GM21381 (cell line): ENCODE measurements around the gene RAB5B.
A peak's percentile ranks its signal among the peaks of the same experiment; 100 is the strongest.
"Not testable (repeated sequence)": the region's sequence is repeated elsewhere in the genome, so short reads cannot be mapped to it uniquely, and the experiment has no call there.

Experiments
- ATAC-seq: cut with Tn5 transposase; IDR thresholded peaks from one replicate; pipeline ENCODE4 v1.9.1; 2021; ENCODE audit warnings: mild to moderate bottlenecking, moderate library complexity; ENCODE audit not compliant: unreplicated experiment

The RAB5B gene

DNA sequence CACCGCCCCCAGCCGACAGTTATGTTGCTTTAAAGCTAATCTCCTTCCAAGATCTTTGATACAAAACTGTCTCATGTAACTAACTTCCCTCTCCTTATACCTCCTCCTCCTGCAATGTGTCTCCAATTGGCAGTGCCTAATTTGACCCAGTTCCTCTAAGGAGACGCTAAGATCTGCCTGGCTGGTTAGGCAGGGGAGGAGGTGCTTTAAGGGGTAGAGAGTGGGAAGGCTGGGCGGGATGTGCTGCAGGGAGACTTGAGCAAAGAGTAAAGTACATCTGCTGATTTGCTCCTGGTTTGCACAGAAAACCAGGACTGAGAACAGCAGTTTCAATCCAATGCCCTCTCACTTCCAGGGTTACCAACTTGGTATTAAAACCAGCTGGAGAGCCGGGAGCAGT lies 39.6 kb downstream of the RAB5B start:
- no peak for ATAC-seq

DNA sequence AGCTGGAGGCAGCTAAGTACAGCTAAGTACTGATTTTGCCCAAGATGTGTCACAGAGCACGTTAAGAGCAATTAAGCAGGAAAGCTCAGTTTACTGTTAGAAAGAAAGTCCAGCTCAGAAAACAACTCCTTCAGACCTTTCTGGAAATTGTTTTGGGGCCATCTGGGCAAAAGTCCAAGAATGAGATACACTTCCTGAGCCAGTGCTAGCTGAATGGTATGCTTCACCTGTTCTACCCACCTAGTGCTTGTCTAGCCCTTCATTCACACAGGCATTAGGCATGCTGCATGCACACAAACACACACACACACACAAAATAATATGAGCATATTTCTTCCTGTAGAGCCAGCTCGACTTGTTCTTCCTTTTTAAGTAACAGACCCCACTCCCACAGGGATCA lies 40.3 kb downstream of the RAB5B start:
- ATAC-seq = no peak

DNA sequence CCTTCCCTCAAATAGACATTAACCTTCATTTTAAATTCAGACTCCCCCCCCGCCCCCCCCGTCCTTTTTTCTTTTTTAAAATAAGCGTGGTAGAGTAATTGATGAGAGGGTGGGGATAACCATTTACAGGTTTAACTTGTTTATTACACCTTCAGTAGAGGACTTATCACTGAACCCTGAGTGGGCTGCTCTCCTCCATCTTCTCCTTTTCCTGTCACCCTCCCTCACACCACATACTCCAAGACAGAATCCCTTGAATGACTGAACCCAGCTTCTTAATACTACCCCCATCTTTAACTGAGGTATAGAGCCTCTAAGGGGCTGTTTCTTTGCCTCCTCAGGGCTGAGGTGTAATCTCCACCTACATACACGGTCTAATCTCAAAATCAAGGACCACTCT lies 43.3 kb downstream of the RAB5B start:
- ATAC-seq = no peak

DNA sequence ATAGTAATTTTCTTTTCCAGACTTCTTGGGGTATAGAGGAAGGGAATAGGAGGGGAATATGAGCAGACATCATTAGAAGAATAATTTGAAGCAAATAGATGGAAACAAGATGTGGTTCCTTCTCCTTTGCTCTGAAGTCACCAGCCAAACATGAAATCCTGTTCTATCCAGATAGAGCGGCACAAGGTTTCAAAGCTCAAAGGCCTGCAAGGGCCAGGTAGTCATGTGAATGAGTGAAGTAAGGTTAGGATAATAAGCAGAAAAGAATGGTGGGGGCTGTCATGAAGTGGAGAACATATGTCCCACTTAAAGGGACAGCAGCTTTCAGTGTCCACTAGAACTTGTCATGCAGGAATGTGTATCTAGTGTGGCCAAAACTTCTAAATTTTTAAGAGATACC lies 44.5 kb downstream of the RAB5B start:
- no peak for ATAC-seq

DNA sequence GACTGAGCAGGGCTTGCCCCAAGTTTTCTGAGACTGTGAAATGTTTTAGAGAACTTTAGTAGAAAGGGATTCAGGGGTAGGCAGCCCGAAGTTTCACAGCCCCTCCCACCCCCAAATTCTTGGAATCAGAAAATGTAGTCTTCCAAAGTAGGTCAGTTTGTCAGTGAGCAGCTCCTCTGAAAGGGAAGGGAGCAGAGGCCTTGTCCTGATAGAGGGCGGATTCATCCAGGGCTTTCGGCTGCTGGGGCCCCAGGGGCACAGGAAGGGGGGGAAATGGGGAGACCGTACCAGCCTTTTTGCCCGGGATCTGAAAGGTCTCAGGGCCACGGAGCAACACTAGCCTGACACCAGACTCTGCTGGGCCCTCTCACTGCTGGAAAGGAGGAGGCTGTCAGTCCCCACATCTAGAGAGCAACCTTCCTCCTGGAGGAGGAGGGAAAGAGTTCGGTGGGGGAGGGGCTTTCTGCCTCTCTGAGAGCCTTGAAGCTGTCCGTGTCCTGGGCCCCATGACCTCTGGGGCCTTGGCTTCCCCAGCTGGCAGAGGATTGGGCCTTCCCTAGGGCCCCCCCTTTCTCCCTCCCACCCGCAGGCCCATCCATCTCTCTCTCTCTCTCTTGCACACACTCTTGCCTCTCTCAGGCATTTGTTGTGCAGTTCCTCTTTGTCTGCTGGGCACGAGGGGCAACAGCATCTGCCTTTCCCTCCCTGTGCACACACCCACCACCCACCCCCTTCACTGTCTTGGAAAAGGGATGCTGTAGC lies 46.7 kb downstream of the RAB5B start, which contains the start of gene IKZF4:
Gene IKZF4, plus strand, starts transcription at position 621 of the 762 bp plus-strand sequence. CDS start 451 bp downstream, outside the sequence.
- ATAC-seq = no peak

DNA sequence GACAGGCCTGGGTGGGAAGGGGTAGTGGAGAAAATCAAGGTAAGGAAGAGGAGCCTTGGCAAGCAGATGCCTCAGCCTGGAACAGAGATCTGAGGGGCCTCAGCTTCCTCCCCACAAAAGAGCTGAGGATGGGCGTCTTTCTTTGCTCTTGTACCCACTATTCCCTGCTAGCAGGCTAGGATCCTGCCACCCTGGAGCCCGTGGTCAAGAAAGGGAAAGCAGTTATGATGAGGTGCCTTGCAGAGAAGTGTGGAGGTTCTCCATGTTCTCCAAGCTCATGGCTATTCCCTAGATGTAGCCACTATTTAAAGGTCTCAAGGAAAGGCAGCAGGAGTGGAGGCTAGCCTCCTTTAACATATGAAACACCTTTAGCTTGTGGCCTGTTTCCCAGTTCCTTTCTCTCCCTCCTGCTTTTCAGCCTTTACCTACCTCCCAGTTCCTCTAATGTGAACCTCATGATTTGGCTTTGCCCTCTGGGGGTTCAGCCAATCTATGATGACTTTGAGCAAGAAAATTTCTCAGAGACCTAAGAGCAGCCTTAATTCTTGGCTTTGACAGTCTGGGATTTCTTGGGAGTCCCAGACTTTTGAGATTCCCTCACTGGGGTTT lies 48.1 kb downstream of the RAB5B start:
- no peak for ATAC-seq

DNA sequence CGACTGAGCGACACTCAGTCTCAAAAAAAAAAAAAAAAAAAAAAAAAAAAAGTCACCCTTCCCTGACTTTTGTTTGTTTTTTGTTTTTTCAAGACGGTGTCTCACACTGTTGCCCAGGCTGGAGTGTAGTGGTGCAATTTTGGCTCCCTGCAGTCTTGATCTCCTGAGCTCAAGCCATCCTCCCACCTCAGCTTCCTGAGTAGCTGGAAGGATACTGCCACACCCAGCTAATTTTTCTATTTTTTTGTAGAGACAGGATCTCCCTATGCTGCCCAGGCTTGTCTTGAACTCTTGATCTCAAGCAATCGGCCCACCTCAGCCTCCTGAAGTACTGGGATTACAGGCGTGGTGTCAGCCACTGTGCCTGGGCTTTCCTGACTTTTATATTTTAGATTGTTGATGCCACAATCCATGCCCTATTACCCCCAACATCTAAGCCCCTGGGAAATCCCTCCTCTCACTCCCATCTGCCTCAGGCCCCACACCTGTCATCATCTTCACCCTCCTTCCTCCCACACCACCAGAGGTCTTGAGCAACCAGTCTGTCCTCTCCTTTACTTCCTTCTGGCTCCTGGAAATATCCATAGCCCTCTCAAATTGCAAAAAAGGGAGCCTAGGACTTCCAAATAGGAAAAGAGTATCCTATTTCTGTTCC lies 54.8 kb downstream of the RAB5B start:
- no peak for ATAC-seq

DNA sequence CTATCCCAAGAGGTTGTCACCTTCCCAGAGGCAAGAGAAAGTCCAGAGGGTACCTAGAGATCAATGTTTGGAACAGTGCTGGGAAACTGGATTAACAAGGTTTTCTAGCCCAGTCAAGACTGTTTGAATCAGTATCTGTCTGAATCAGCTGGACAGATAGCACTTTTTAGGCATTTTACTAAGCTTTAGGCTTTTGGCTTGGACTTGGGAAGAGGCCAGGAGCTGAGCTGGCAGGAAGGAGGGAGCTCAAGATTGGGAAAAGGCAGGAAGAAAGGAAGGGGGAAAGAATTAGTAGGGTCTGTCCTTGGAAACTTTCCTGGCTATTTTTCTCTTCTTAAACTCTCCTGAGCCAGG lies 55.3 kb downstream of the RAB5B start:
- ATAC-seq = no peak

DNA sequence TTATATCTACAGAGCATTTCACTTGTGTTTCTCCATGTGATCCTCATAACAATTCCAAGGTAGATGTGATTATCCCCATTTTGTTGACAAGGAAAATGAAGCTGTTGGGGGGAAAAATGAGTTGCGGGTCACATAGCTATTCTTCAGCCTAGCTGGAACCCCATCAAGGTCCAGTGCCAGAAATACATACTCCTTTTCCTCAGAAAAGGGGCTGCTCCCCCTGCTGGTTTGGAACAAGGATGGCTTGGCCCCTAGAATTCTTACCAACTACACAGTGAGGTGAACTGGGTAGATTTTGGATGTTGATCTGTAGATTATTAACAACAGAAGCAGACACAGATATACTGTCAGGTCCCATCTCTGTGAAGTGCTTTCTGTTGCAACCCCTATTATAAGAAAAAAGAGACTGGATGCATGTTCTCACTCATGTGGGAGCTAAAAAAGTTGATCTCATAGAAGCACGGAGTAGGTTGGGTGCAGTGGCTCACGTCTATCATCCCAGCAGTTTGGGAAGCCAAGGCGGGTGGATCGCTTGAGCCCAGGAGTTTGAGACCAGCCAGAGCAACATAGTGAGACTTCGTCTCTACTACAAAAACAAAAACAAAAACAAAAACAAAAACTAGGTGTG lies 55.9 kb downstream of the RAB5B start:
- ATAC-seq = no peak

DNA sequence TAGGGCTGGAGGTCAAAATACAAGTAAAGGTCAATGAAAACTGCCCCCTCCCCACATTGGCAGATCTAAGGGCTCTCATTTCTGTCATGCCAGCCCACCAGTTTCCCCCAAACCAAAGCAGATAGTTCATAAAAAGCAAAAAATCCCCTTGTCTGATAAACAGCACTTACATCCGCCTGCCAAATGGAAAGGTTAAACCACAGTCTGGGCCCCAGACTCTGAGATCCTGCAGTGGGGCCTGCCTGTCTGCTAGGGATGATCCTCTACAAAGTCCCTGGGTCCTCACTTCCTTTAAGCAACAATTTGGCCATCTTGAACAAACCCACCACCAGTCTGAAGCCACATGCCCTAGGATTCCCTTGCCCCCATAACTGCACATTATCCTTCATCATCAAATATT lies 58.1 kb downstream of the RAB5B start:
- no peak for ATAC-seq

DNA sequence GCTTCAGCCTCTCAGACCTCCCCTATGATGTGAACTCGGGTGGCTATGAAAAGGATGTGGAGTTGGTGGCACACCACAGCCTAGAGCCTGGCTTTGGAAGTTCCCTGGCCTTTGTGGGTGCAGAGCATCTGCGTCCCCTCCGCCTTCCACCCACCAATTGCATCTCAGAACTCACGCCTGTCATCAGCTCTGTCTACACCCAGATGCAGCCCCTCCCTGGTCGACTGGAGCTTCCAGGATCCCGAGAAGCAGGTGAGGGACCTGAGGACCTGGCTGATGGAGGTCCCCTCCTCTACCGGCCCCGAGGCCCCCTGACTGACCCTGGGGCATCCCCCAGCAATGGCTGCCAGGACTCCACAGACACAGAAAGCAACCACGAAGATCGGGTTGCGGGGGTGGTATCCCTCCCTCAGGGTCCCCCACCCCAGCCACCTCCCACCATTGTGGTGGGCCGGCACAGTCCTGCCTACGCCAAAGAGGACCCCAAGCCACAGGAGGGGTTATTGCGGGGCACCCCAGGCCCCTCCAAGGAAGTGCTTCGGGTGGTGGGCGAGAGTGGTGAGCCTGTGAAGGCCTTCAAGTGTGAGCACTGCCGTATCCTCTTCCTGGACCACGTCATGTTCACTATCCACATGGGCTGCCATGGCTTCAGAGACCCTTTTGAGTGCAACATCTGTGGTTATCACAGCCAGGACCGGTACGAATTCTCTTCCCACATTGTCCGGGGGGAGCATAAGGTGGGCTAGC lies 60.9 kb downstream of the RAB5B start:
- ATAC-seq = no peak

DNA sequence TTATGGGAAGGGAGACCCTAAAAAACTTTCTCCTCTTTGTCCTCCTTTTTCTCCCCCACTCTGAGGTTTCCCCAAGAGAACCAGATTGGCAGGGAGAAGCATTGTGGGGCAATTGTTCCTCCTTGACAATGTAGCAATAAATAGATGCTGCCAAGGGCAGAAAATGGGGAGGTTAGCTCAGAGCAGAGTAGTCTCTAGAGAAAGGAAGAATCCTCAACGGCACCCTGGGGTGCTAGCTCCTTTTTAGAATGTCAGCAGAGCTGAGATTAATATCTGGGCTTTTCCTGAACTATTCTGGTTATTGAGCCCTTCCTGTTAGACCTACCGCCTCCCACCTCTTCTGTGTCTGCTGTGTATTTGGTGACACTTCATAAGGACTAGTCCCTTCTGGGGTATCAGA lies 63.3 kb downstream of the RAB5B start:
- no peak for ATAC-seq

DNA sequence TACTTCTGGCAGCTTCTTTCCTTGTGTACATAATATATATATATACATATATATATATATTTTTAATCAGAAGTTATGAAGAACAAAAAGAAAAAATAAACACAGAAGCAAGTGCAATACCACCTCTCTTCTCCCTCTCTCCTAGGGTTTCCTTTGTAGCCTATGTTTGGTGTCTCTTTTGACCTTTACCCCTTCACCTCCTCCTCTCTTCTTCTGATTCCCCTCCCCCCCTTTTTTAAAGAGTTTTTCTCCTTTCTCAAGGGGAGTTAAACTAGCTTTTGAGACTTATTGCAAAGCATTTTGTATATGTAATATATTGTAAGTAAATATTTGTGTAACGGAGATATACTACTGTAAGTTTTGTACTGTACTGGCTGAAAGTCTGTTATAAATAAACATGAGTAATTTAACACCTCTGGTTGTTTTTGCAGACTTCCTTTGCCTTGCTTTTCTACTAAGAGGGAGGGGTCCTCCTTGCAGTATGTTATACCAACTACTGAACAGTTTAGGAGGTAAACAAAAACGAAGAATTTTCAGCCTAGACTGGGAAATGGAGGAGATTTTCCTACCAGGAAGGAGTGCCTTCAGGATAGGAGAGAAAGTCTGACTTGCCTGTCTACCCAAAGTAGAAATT lies 64.3 kb downstream of the RAB5B start:
- ATAC-seq = no peak

DNA sequence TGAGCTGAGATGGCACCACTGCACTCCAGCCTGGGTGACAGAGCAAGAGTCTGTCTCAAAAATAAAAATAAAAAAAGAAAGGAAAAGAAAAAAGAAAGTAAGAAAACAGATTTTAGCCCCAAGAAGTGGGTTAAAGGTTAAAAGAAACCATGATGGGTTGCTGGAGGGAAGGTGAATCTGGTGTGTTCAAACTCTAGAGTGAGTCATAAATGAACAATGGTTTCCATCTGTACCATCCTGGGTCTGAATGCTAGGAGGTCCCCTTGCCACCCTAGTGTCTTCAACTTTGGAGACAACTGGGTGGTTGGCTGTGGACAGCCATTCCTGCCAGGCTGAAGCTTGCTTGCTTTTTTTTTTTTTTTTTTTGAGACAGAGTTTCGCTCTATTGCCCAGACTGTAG lies 66.3 kb downstream of the RAB5B start:
- no peak for ATAC-seq

DNA sequence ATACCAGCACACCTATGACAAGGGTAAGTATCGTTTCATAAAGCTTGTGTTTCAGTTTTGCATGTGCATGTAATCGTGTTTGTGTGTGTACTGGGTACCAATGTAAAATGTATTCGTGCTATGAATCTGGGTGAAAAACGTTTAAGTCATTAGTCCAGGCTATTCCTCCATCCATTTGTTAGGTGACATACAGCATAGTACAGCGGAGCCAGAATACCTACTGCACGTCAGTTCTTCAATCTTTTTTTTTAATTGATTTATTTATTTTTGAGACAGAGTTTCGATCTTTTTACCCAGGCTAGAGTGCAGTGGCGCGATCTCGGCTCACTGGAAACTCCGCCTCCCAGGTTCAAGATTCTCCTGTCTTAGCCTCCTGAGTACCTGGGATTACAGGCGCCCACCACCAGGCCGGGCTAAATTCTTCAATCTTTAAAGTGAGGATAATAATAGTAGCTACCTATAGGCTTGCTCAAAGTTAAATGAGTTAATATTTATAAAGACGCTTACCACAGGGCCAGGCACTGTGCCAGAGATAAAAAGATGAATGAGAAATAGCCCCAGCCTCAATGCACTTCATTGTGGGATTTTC lies 67.2 kb downstream of the RAB5B start:
- peak; percentile 3 for ATAC-seq

DNA sequence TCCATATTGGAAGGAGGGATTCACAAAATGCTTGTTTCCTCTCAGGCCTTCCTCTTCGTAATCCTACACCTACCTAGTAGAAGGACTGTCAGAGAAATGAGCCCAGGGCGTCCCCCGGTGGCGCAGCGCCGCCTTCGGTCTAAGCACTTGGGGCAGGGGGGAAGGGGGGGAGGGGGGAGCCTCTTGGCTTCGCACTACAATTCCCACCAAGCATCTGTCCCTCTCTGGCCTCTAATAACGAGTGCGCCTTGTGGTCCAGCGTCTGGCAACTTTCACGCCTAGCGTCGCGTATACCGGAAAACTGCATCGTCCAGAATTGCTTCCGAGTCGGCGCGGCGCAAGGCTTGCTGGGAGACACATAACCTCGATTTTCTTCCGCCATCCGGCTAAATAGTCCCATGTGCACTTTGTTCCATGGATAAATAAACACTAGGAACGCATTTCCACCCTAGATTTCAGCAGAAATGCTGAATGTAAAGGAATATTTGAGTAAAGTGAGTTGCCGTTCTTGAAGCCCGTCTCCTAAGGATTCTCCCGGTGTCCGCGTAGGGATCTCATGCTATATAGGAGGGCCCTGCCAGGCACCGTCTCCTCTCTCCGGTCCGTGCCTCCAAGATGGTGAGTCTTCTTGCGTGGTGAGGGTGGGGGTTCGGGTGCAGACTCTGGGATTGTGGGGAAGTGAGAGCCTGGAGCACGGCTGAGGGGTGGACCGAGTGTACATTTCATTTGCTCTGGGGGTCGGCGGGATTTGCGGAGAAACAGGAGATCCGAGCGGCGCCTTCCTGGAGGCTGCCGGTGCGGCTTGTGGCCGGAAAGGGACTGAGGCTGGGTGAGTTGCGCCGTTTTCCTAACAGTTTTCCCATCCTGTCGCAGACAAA lies 67.9 kb downstream of the RAB5B start, which contains the start of gene RPS26:
Gene RPS26, plus strand, starts transcription at position 367 of the 878 bp plus-strand sequence. Its CDS starts 249 bp downstream, at position 616.
- peak; percentile 87 for ATAC-seq

DNA sequence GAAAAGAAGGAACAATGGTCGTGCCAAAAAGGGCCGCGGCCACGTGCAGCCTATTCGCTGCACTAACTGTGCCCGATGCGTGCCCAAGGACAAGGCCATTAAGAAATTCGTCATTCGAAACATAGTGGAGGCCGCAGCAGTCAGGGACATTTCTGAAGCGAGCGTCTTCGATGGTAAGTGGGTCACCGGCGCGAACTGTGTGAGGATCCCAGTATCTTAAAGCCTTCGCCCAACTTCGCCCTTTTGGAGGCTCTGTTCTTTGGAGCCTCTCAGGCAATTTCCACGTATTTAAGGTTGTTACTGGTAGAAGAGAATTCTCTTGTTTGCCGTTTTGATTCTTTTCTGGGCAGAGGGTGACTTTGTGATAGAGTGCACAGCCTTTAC lies 68.5 kb downstream of the RAB5B start:
- not testable (repeated sequence) for ATAC-seq

DNA sequence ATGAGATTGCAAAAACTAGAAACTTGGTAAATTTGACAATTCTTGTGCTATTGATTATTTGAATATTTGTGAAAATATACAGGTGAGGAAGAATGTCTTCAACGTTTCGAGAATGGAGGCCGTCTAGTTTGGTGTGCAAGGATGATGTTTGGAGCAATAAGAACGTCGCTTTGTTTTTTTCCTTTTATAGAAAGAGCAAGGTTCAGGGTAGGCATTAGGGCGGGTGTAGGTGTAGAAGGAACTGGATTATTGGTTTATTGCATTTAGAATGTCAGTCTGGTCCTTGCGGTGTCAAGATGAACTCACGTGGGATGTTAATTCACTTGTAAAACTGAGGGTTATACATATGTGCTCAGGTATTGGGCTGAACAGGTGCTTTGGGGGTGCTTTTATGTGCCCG lies 69.0 kb downstream of the RAB5B start:
- no peak for ATAC-seq
